ENCODE measurements around the gene ITCH. TPM values are rescaled to one million over a fixed set of nuclear protein-coding genes. Genes with fewer than 3 reads are reported as not detected.

Gene ITCH
- total RNA-seq, 1 donor from 2014 or later = 42.7 TPM

DNA sequence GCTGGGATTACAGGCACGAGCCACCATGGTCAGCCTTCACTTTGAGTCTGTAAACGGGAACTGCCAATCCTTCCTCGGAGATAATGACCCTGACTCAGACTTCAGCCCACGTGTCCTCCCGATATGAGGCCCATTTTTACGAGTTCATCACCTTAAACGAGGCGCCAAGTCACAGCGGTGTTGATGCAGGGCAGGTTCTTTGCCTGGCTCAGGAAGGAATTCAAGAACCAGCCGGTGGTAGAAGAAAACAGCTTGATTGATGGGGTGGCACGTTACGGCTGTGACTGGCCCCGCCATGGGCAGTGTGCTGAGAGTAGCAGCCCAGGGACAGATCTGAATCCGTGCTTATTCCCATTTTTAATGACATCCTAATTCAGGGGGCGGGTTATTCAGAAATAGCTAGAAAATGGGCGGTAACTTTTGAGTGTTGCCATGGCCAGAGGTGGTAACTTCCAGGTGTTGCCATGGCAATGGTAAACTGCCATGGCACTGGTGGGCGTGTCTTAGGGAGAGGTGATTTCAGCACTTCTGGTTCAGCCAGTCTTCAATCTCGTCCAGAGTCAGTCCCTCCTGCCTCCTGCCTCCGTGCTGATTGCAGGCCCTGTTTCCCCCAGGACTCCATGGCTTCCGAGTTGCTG is 186.3 kb downstream of the ITCH start:
- no peak for TF ChIP-seq CTCF (conservative IDR thresholded peaks at IDR 0.05; ENCODE audit: low read depth, low read length)
- H3K4me3 ChIP-seq (ENCODE audit: low read depth, low read length) = no peak overlapping the region
- no peak for DNase-seq (ENCODE audit: low read depth)

- no peak for TF ChIP-seq CTCF (conservative IDR thresholded peaks at IDR 0.05; ENCODE audit: low read depth, low read length)
- no peak for DNase-seq (ENCODE audit: low read depth)
- H3K4me3 ChIP-seq (ENCODE audit: low read depth, low read length) = no peak overlapping the region
Observed at GRCh38 chr20:34549929-34550305, 186.8 kb downstream of the ITCH start.

DNA sequence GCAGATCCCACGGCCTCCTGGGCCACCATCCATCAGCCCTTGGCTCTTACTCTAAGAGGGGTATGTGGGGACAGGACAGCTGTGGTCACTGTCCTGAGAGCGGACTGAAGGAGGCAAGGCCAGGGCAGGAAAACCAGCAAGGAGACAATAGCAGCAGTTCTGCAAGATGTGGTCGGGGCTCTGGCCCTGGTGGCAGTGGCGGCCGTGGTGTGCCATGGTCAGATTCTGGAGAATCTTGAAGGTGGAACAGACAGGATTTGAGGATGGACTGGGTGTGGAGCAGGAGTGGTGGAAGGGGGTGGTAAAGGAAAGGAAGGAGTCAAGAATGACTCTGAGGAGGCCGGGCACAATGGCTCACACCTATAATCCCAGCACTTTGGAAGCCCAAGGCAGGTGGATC is 189.5 kb downstream of the ITCH start:
- H3K4me3 ChIP-seq (ENCODE audit: low read depth, low read length) = no peak overlapping the region
- no peak for DNase-seq (ENCODE audit: low read depth)
- no peak for TF ChIP-seq CTCF (conservative IDR thresholded peaks at IDR 0.05; ENCODE audit: low read depth, low read length)

GRCh38 chr20:34553366-34553867 is 190.3 kb downstream of the ITCH start:
- DNase-seq (ENCODE audit: low read depth) = no peak
- H3K4me3 ChIP-seq (ENCODE audit: low read depth, low read length) = no peak overlapping the region
- TF ChIP-seq CTCF (conservative IDR thresholded peaks at IDR 0.05; ENCODE audit: low read depth, low read length) = no peak

DNA sequence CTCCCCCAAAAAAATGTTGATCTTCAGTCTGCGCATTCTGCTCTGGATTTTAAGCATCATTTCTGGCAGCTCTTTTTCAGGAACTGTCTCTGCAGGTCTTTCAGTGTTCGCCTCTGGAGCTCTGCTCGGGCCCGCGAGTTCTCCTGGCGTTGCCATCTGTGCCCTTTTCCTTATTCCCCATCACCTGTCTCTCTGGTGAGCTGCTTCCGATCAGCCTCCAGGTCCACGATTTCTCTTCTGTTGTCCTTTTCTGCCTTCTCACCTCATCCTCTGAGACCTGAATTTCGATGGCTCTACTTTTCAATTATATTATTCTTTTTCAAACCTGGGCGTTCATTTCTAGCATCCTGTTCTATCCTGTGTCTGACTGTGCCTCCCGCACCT is 194.9 kb downstream of the ITCH start:
- no peak for DNase-seq (ENCODE audit: low read depth)
- H3K4me3 ChIP-seq (ENCODE audit: low read depth, low read length) = peak overlapping the region; percentile 86
- no peak for TF ChIP-seq CTCF (conservative IDR thresholded peaks at IDR 0.05; ENCODE audit: low read depth, low read length)

GRCh38 chr20:34558320-34559218 is 195.5 kb downstream of the ITCH start, which contains the start of gene MAP1LC3A:
TSS of gene MAP1LC3A (plus strand) at chr20:34558718. CDS start at chr20:34558869, 151 bp downstream.
- no peak for DNase-seq (ENCODE audit: low read depth)
- H3K4me3 ChIP-seq (ENCODE audit: low read depth, low read length) = peak within 1 kb of the TSS; percentile 86
- TF ChIP-seq CTCF (conservative IDR thresholded peaks at IDR 0.05; ENCODE audit: low read depth, low read length) = no peak
